Measurements from ENCODE around the gene KANTR. TPM values are rescaled to one million over a fixed set of nuclear protein-coding genes. Genes with fewer than 3 reads are reported as not detected.

Gene KANTR
- total RNA-seq, 2 experiments from 2014 or later: 26.2 to 28.3 TPM

- ChIA-PET CTCF (ENCODE audit: unreplicated experiment) (no interaction called here), POLR2A (no interaction called here)
- Histone ChIP-seq H3K27ac (ENCODE audit: low read depth, low read length, poor library complexity, severe bottlenecking) (no peak overlapping the region), H3K4me1 (ENCODE audit: insufficient read depth, low read length, poor library complexity, severe bottlenecking) (peaks cover 7% of the 10 kb centered on the region), H3K79me2 (ENCODE audit: insufficient read depth, low read depth, low read length) (no peaks in the 10 kb centered on the region), H4K20me1 (ENCODE audit: insufficient read depth, low read length) (no peaks in the 10 kb centered on the region), H3K36me3 (ENCODE audit: insufficient read depth, low read length) (peaks cover 26% of the 10 kb centered on the region), H3K4me3 (ENCODE audit: low read depth, low read length, poor library complexity, severe bottlenecking) (no peak overlapping the region), H2AFZ (ENCODE audit: low read length) (no peak overlapping the region), H3K9me3 (ENCODE audit: low read length) (no peaks in the 10 kb centered on the region), H3K4me2 (ENCODE audit: low read length) (peak overlapping the region; percentile 16; the same call in 1 of the 2 replicates), H3K9me2 (ENCODE audit: insufficient read depth, low read length) (no peaks in the 10 kb centered on the region)
- no peak for TF ChIP-seq EZH2phosphoT487 (IDR thresholded peaks at IDR 0.05; ENCODE audit: borderline replicate concordance, low read depth, low read length)
- TF ChIP-seq, protein P1, sequence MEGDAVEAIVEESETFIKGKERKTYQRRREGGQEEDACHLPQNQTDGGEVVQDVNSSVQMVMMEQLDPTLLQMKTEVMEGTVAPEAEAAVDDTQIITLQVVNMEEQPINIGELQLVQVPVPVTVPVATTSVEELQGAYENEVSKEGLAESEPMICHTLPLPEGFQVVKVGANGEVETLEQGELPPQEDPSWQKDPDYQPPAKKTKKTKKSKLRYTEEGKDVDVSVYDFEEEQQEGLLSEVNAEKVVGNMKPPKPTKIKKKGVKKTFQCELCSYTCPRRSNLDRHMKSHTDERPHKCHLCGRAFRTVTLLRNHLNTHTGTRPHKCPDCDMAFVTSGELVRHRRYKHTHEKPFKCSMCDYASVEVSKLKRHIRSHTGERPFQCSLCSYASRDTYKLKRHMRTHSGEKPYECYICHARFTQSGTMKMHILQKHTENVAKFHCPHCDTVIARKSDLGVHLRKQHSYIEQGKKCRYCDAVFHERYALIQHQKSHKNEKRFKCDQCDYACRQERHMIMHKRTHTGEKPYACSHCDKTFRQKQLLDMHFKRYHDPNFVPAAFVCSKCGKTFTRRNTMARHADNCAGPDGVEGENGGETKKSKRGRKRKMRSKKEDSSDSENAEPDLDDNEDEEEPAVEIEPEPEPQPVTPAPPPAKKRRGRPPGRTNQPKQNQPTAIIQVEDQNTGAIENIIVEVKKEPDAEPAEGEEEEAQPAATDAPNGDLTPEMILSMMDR (conservative IDR thresholded peaks at IDR 0.05; ENCODE audit: low read length): peak; percentile 78
- peak; percentile 58 for DNase-seq (ENCODE audit: low spot score)
- no TSS peak for BruUV-seq (replicated peaks)
- intact Hi-C loops (cut with micrococcal nuclease; ENCODE audit: unreplicated experiment): loop anchor here (1.0 kb wide), 1 partner anchor 18 kb away; no protein-coding TSS in a partner anchor
These were observed 4.6 kb upstream of the KANTR start for GRCh38 chrX:53089224-53089842.

GRCh38 chrX:53089925-53090324 is 4.0 kb upstream of the KANTR start:
- Histone ChIP-seq H3K36me3 (ENCODE audit: insufficient read depth, low read length) (peaks cover 20% of the 10 kb centered on the region), H3K9me3 (ENCODE audit: low read length) (no peaks in the 10 kb centered on the region), H3K27ac (ENCODE audit: low read depth, low read length, poor library complexity, severe bottlenecking) (no peak overlapping the region), H3K4me1 (ENCODE audit: insufficient read depth, low read length, poor library complexity, severe bottlenecking) (peaks cover 9% of the 10 kb centered on the region), H2AFZ (ENCODE audit: low read length) (no peak overlapping the region), H3K79me2 (ENCODE audit: insufficient read depth, low read depth, low read length) (peaks cover 4% of the 10 kb centered on the region; the same call in 1 of the 2 replicates), H3K9me2 (ENCODE audit: insufficient read depth, low read length) (no peaks in the 10 kb centered on the region), H3K4me3 (ENCODE audit: low read depth, low read length, poor library complexity, severe bottlenecking) (no peak overlapping the region), H4K20me1 (ENCODE audit: insufficient read depth, low read length) (no peaks in the 10 kb centered on the region), H3K4me2 (ENCODE audit: low read length) (no peak overlapping the region)
- ChIA-PET POLR2A (no interaction called here), CTCF (ENCODE audit: unreplicated experiment) (no interaction called here)
- no peak for TF ChIP-seq EZH2phosphoT487 (IDR thresholded peaks at IDR 0.05; ENCODE audit: borderline replicate concordance, low read depth, low read length)
- TF ChIP-seq, protein P1 (conservative IDR thresholded peaks at IDR 0.05; ENCODE audit: low read length): no peak
- intact Hi-C loops (cut with micrococcal nuclease; ENCODE audit: unreplicated experiment): loop anchor here (1.0 to 10.0 kb wide), 2 partner anchors 19 to 135 kb away; partner anchors contain the start of gene KDM5C
- BruUV-seq (replicated peaks): no TSS peak
- no peak for DNase-seq (ENCODE audit: low spot score)

DNA sequence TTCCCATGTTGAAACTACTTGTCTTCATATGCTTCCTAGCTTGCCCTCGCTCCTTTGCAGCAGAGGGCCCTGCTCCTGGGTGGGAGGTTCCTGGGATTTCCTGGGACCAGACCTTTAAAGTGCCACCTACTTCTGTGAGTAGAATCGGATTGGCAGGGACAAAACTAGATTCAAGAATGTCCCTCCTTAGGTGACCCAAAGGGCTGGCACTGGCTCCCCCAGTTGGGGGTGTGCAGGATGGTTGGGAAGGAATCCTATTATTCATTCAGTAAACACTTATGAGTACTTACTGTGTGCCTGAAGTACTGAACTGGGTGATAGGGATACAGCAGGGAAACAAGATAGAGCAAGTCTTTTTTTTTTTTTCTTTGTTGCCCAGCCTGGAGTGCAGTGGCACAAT is 2.6 kb upstream of the KANTR start:
- Histone ChIP-seq H3K36me3 (ENCODE audit: insufficient read depth, low read length) (peaks cover 7% of the 10 kb centered on the region), H3K9me3 (ENCODE audit: low read length) (no peaks in the 10 kb centered on the region), H3K27ac (ENCODE audit: low read depth, low read length, poor library complexity, severe bottlenecking) (no peak overlapping the region), H4K20me1 (ENCODE audit: insufficient read depth, low read length) (no peaks in the 10 kb centered on the region), H3K9me2 (ENCODE audit: insufficient read depth, low read length) (no peaks in the 10 kb centered on the region), H2AFZ (ENCODE audit: low read length) (no peak overlapping the region), H3K79me2 (ENCODE audit: insufficient read depth, low read depth, low read length) (peaks cover 9% of the 10 kb centered on the region; the same call in 1 of the 2 replicates), H3K4me1 (ENCODE audit: insufficient read depth, low read length, poor library complexity, severe bottlenecking) (peaks cover 18% of the 10 kb centered on the region), H3K4me2 (ENCODE audit: low read length) (no peak overlapping the region), H3K4me3 (ENCODE audit: low read depth, low read length, poor library complexity, severe bottlenecking) (no peak overlapping the region)
- CTCF ChIA-PET (ENCODE audit: unreplicated experiment): interaction anchor here (0.6 to 1.0 kb wide), 2 partner anchors 9 to 160 kb away, joined by 3 to 4 read pairs; partner anchors contain the start of gene TSPYL2
- no TSS peak for BruUV-seq (replicated peaks)
- DNase-seq (ENCODE audit: low spot score): no peak
- TF ChIP-seq, protein P1 (conservative IDR thresholded peaks at IDR 0.05; ENCODE audit: low read length): no peak
- no peak for TF ChIP-seq EZH2phosphoT487 (IDR thresholded peaks at IDR 0.05; ENCODE audit: borderline replicate concordance, low read depth, low read length)
- POLR2A ChIA-PET: no interaction called here
- intact Hi-C loops (cut with micrococcal nuclease; ENCODE audit: unreplicated experiment): loop anchor here (10.0 kb wide), 1 partner anchor 133 kb away; the partner anchor contains the start of gene KDM5C
